Renal cortical epithelial cell (primary cell): Measurements from ENCODE around the gene TGIF1. TPM values are rescaled to one million over a fixed set of nuclear protein-coding genes. Genes with fewer than 3 reads are reported as not detected.

Experiments
- total RNA-seq: library from RNA; depleted of rRNA; stranded (reverse); fragments of >200 nt; gene quantifications from 2 replicates; pipeline ENCODE4 v1.2.3, GENCODE V29; 2014

The TGIF1 gene
- total RNA-seq, 1 donor from 2014 or later: 295 TPM

Other genes starting within 250 kb of the TGIF1 start
- gene MYOM1, start 230.2 kb upstream of the TGIF1 start, total RNA-seq: 0.99 TPM in 1 of 2 replicates, not detected in the other
- gene MYL12A, start 202.4 kb upstream of the TGIF1 start, total RNA-seq: 907 and 2,004 TPM in 2 replicates
- gene MYL12B, start 188.0 kb upstream of the TGIF1 start, total RNA-seq: 689 and 1,114 TPM in 2 replicates